H9 (cell line): Measurements from ENCODE around the gene GALNT2. TPM values are rescaled to one million over a fixed set of nuclear protein-coding genes. Genes with fewer than 3 reads are reported as not detected.

Experiments used
- DNase-seq: peaks from one replicate; pipeline ENCODE4 v3.0.0-alpha.2; 2017
- H2AFZ ChIP-seq: one replicate; pipeline ENCODE4 v1.6.1; 2013; ENCODE audit warnings: mild to moderate bottlenecking, low read length, control low read depth, moderate library complexity
- H2AK5ac ChIP-seq: 2 replicates; pipeline ENCODE4 v1.6.1; 2013; ENCODE audit warnings: low read length, control low read depth, mixed read lengths; ENCODE audit not compliant: insufficient read length
- H2BK120ac ChIP-seq: one replicate; pipeline ENCODE4 v1.6.1; 2013; ENCODE audit warnings: low read depth, mild to moderate bottlenecking, low read length, control low read depth, inconsistent platforms; ENCODE audit not compliant: poor library complexity, severe bottlenecking
- H2BK12ac ChIP-seq: 2 replicates; pipeline ENCODE4 v1.6.1; 2013; ENCODE audit warnings: low read length, control low read depth, mixed read lengths, low read depth; ENCODE audit not compliant: insufficient read length
- H2BK15ac ChIP-seq: 2 replicates; pipeline ENCODE4 v1.6.1; 2013; ENCODE audit warnings: low read depth, low read length, control low read depth
- H2BK20ac ChIP-seq: one replicate; pipeline ENCODE4 v1.6.1; 2013; ENCODE audit warnings: low read depth, mild to moderate bottlenecking, low read length, control low read depth, inconsistent platforms; ENCODE audit not compliant: poor library complexity, severe bottlenecking
- H2BK5ac ChIP-seq: 2 replicates; pipeline ENCODE4 v1.6.1; 2013; ENCODE audit warnings: low read length, control low read depth, mixed read lengths; ENCODE audit not compliant: insufficient read length
- H3K14ac ChIP-seq: 2 replicates; pipeline ENCODE4 v1.6.1; 2013; ENCODE audit warnings: low read length, control low read depth; ENCODE audit not compliant: insufficient read depth
- H3K18ac ChIP-seq: 2 replicates; pipeline ENCODE4 v1.6.1; 2013; ENCODE audit warnings: low read depth, mild to moderate bottlenecking, mixed read lengths, low read length, control low read depth; ENCODE audit not compliant: insufficient read length
- H3K23ac ChIP-seq: 2 replicates; pipeline ENCODE4 v1.6.1; 2013; ENCODE audit warnings: low read length, control low read depth, mixed read lengths, low read depth; ENCODE audit not compliant: insufficient read length
- H3K23me2 ChIP-seq: 2 replicates; pipeline ENCODE4 v1.6.1; 2013; ENCODE audit warnings: low read depth, mild to moderate bottlenecking, mixed read lengths, low read length, control low read depth; ENCODE audit not compliant: insufficient read length, poor library complexity, severe bottlenecking
- H3K27ac ChIP-seq: 2 replicates; pipeline ENCODE4 v1.5.1; 2013; ENCODE audit warnings: low read length, control low read depth, mixed read lengths, low read depth; ENCODE audit not compliant: insufficient read length
- H3K27me3 ChIP-seq: 2 replicates; pipeline ENCODE4 v1.6.1; 2013; ENCODE audit warnings: low read length, control low read depth, inconsistent platforms; ENCODE audit not compliant: insufficient read depth
- H3K4ac ChIP-seq: 2 replicates; pipeline ENCODE4 v1.6.1; 2013; ENCODE audit warnings: low read depth, mild to moderate bottlenecking, control low read depth, inconsistent platforms, low read length, moderate library complexity
- H3K4me1 ChIP-seq: 2 replicates; pipeline ENCODE4 v1.6.1; 2013; ENCODE audit warnings: low read length, control low read depth, inconsistent platforms; ENCODE audit not compliant: insufficient read depth
- H3K4me2 ChIP-seq: 2 replicates; pipeline ENCODE4 v1.6.1; 2013; ENCODE audit warnings: low read length, control low read depth, mixed read lengths; ENCODE audit not compliant: insufficient read length, insufficient read depth
- H3K56ac ChIP-seq: 2 replicates; pipeline ENCODE4 v1.6.1; 2013; ENCODE audit warnings: low read depth, mild to moderate bottlenecking, mixed read lengths, low read length, control low read depth; ENCODE audit not compliant: insufficient read length
- H3K79me1 ChIP-seq: 2 replicates; pipeline ENCODE4 v1.6.1; 2013; ENCODE audit warnings: low read depth, mild to moderate bottlenecking, moderate library complexity, low read length, control low read depth, inconsistent platforms; ENCODE audit not compliant: insufficient read depth, poor library complexity, severe bottlenecking
- H3K79me2 ChIP-seq: 2 replicates; pipeline ENCODE4 v1.6.1; 2013; ENCODE audit warnings: low read length, control low read depth, inconsistent platforms; ENCODE audit not compliant: insufficient read depth
- H3K9ac ChIP-seq: 2 replicates; pipeline ENCODE4 v1.6.1; 2013; ENCODE audit warnings: low read length, control low read depth, mixed read lengths; ENCODE audit not compliant: insufficient read length; ENCODE audit errors: extremely low read depth
- H3K9me3 ChIP-seq: one replicate; pipeline ENCODE4 v1.6.1; 2013; ENCODE audit warnings: low read depth, low read length, inconsistent platforms; ENCODE audit not compliant: control insufficient read depth
- H3T11ph ChIP-seq: one replicate; pipeline ENCODE4 v1.6.1; 2013; ENCODE audit warnings: mild to moderate bottlenecking, low read length, control low read depth, inconsistent platforms
- H4K20me1 ChIP-seq: one replicate; pipeline ENCODE4 v1.6.1; 2013; ENCODE audit not compliant: control insufficient read depth, insufficient read length, insufficient read depth
- H4K5ac ChIP-seq: 2 replicates; pipeline ENCODE4 v1.6.1; 2013; ENCODE audit warnings: low read depth, mild to moderate bottlenecking, mixed read lengths, low read length, control low read depth; ENCODE audit not compliant: insufficient read length
- H4K8ac ChIP-seq: replicated peaks from 2 replicates; pipeline ENCODE4 v1.6.1; 2013; ENCODE audit warnings: low read length, control low read depth, mixed read lengths, low read depth; ENCODE audit not compliant: insufficient read length
- H4K91ac ChIP-seq: 2 replicates; pipeline ENCODE4 v1.6.1; 2013; ENCODE audit warnings: low read depth, mild to moderate bottlenecking, moderate library complexity, mixed read lengths, low read length, control low read depth; ENCODE audit not compliant: insufficient read length
- H3K27ac Mint-ChIP-seq, 3 experiments: 2 replicates in 2 of 3; 3 replicates in 1 of 3; pipeline ENCODE4 v1.8.0; 2020 to 2021; ENCODE audit warnings: mixed read lengths in 3 of 3, mild to moderate bottlenecking in 1 of 3, moderate library complexity in 1 of 3
- H3K27me3 Mint-ChIP-seq: 2 replicates; pipeline ENCODE4 v1.8.0; 2021; ENCODE audit warnings: low read depth, mild to moderate bottlenecking, moderate library complexity, mixed read lengths
- H3K36me3 Mint-ChIP-seq, 3 experiments: 2 replicates in 2 of 3; 3 replicates in 1 of 3; pipeline ENCODE4 v1.8.0; 2020 to 2021; ENCODE audit warnings: low read depth in 3 of 3, mixed read lengths in 3 of 3; ENCODE audit not compliant: insufficient read depth in 1 of 3
- H3K4me1 Mint-ChIP-seq, 2 experiments: 2 replicates each; pipeline ENCODE4 v1.8.0; 2020; ENCODE audit warnings: mixed read lengths in 2 of 2
- H3K4me3 Mint-ChIP-seq, 2 experiments: 2 replicates in 1 of 2; 3 replicates in 1 of 2; pipeline ENCODE4 v1.8.0; 2020 to 2021; ENCODE audit warnings: mild to moderate bottlenecking in 2 of 2, mixed read lengths in 2 of 2, moderate library complexity in 1 of 2
- H3K9me3 Mint-ChIP-seq, 2 experiments: 2 replicates in 1 of 2; 3 replicates in 1 of 2; pipeline ENCODE4 v1.8.0; 2020; ENCODE audit warnings: mild to moderate bottlenecking in 2 of 2, mixed read lengths in 2 of 2, moderate library complexity in 1 of 2
- CTCF ChIP-seq: fragments of 200-600 bp; sonication (generic); conservative IDR thresholded peaks from 3 replicates; pipeline ENCODE4 v1.8.0; 2021; ENCODE audit warnings: antibody characterized with exemption, mild to moderate bottlenecking
- WGBS: extraction: QIAGEN DNeasy Blood & Tissue Kit; methylation state at CpG from one replicate; pipeline ENCODE4 v1.1.7; 2013; ENCODE audit warnings: missing lambda C conversion rate, low lambda C conversion rate, mixed read lengths; ENCODE audit not compliant: insufficient read length; ENCODE audit errors: extremely low coverage; 5-methylcytosine and 5-hydroxymethylcytosine counted together
- total RNA-seq: library from RNA; stranded (reverse); gene quantifications from 2 replicates; pipeline ENCODE4 v1.2.1, GENCODE V29; 2021

GALNT2 gene
- total RNA-seq, 1 experiment from 2014 or later: 57.6 TPM

- Histone ChIP-seq H3K4ac (no peak overlapping the region), H3K23me2 (no peaks in the 10 kb centered on the region), H4K20me1 (no peaks in the 10 kb centered on the region), H2AK5ac (no peak overlapping the region), H3T11ph (no peak overlapping the region), H3K14ac (no peak overlapping the region), H2BK120ac (no peak overlapping the region), H3K23ac (no peak overlapping the region), H3K79me2 (peaks cover 15% of the 10 kb centered on the region; the same call in 1 of the 2 replicates), H3K4me1 (peaks cover 24% of the 10 kb centered on the region), H2AFZ (no peak overlapping the region), H4K91ac (no peak overlapping the region), H3K18ac (no peak overlapping the region), H4K5ac (no peak overlapping the region), H3K56ac (no peak overlapping the region), H2BK15ac (no peak overlapping the region), H2BK20ac (no peak overlapping the region), H3K27ac (no peak overlapping the region), H3K4me2 (no peak overlapping the region), H3K9ac (no peak overlapping the region), H4K8ac (no peak overlapping the region), H2BK5ac (no peak overlapping the region), H2BK12ac (no peak overlapping the region), H3K9me3 (no peaks in the 10 kb centered on the region), H3K27me3 (no peaks in the 10 kb centered on the region), H3K79me1 (no peaks in the 10 kb centered on the region)
- Mint-ChIP-seq H3K36me3 (peaks cover 0 to 4% (median 2%) of the 10 kb centered on the region in 3 experiments; a peak in 3 of 7 replicates), H3K9me3 (no peaks in the 10 kb centered on the region), H3K4me1 (peaks cover 57 to 59% of the 10 kb centered on the region in 2 experiments), H3K4me3 (no peak overlapping the region; a peak in 1 of 5 replicates), H3K27me3 (no peaks in the 10 kb centered on the region; the same call in none of the 2 replicates), H3K27ac (peak overlapping the region; percentile 2 to 96 (median 12); a peak in 3 of 7 replicates)
- WGBS: no CpG with 5 or more reads among the region's 5 CpGs
- DNase-seq: no peak
- no peak for TF ChIP-seq CTCF
These were observed 35.0 kb downstream of the GALNT2 start for GRCh38 chr1:230102046-230102445.
